Liver (tissue), 9 donors: ENCODE data around the gene LRMDA. TPM values are rescaled to one million over a fixed set of nuclear protein-coding genes. Genes with fewer than 3 reads are reported as not detected.

Experiments
- DNase-seq: peaks from one replicate; pipeline ENCODE4 v3.0.0-alpha.2; 2017; ENCODE audit warnings: low spot score
- H3K27ac ChIP-seq, 2 donors: one replicate each; pipeline ENCODE4 v1.7.0; 2013; ENCODE audit warnings: inconsistent platforms in 2 of 2, low read length in 2 of 2, control low read depth in 1 of 2, low read depth in 1 of 2, mild to moderate bottlenecking in 1 of 2
- H3K27me3 ChIP-seq, 4 donors: one replicate each; pipeline versions ENCODE4 v1.6.1 to v1.7.0; 2013; ENCODE audit warnings: low read length in 3 of 4, inconsistent platforms in 1 of 4, mild to moderate bottlenecking in 1 of 4, moderate library complexity in 1 of 4; ENCODE audit not compliant: control insufficient read depth in 4 of 4, insufficient read depth in 4 of 4
- H3K36me3 ChIP-seq, 4 donors: one replicate each; pipeline versions ENCODE4 v1.6.1 to v1.7.0; 2013; ENCODE audit warnings: low read length in 3 of 4, mild to moderate bottlenecking in 3 of 4, low read depth in 1 of 4, moderate library complexity in 1 of 4; ENCODE audit not compliant: control insufficient read depth in 4 of 4, insufficient read depth in 3 of 4
- H3K4me1 ChIP-seq, 4 donors: one replicate each; pipeline versions ENCODE4 v1.6.1 to v1.7.0; 2013; ENCODE audit warnings: low read length in 3 of 4, mild to moderate bottlenecking in 3 of 4, moderate library complexity in 1 of 4; ENCODE audit not compliant: control insufficient read depth in 4 of 4, insufficient read depth in 4 of 4
- H3K4me3 ChIP-seq, 3 donors: one replicate each; pipeline versions ENCODE4 v1.6.1 to v1.7.0; 2013; ENCODE audit warnings: low read length in 3 of 3, control low read depth in 1 of 3, low read depth in 1 of 3, mild to moderate bottlenecking in 1 of 3
- H3K9ac ChIP-seq, 2 donors: one replicate each; pipeline ENCODE4 v1.7.0; 2013; ENCODE audit warnings: low read length in 2 of 2, mild to moderate bottlenecking in 2 of 2, moderate library complexity in 2 of 2, control low read depth in 1 of 2, low read depth in 1 of 2
- H3K9me3 ChIP-seq, 4 donors: one replicate each; pipeline versions ENCODE4 v1.6.1 to v1.7.0; 2013; ENCODE audit warnings: low read length in 3 of 4; ENCODE audit not compliant: control insufficient read depth in 4 of 4
- EGR1 ChIP-seq, 2 donors: IDR thresholded peaks; 2 replicates each; pipeline ENCODE4 v1.6.1; 2016 to 2018; ENCODE audit warnings: antibody characterized with exemption in 2 of 2, low read depth in 2 of 2
- FOXA1 ChIP-seq: IDR thresholded peaks from 2 replicates; pipeline ENCODE4 v1.6.1; 2016; ENCODE audit warnings: antibody characterized with exemption
- FOXA2 ChIP-seq: IDR thresholded peaks from 2 replicates; pipeline ENCODE4 v1.6.1; 2016; ENCODE audit warnings: antibody characterized with exemption
- GABPA ChIP-seq, 2 donors: IDR thresholded peaks in 1 of 2; conservative IDR thresholded peaks in 1 of 2; 2 replicates each; pipeline ENCODE4 v1.6.1; 2016; ENCODE audit warnings: antibody characterized with exemption in 2 of 2, mild to moderate bottlenecking in 1 of 2, moderate library complexity in 1 of 2
- HNF4A ChIP-seq, 2 donors: conservative IDR thresholded peaks; 2 replicates each; pipeline ENCODE4 v1.6.1; 2016; ENCODE audit warnings: antibody characterized with exemption in 2 of 2, mild to moderate bottlenecking in 2 of 2
- HNF4G ChIP-seq: IDR thresholded peaks from 2 replicates; pipeline ENCODE4 v1.6.1; 2016; ENCODE audit warnings: antibody characterized with exemption
- JUND ChIP-seq, 2 donors: IDR thresholded peaks; 2 replicates each; pipeline ENCODE4 v1.6.1; 2016; ENCODE audit warnings: antibody characterized with exemption in 2 of 2
- NR2F2 ChIP-seq: IDR thresholded peaks from 2 replicates; pipeline ENCODE4 v1.6.1; 2016; ENCODE audit warnings: antibody characterized with exemption
- RAD21 ChIP-seq, 2 donors: IDR thresholded peaks; 2 replicates each; pipeline ENCODE4 v1.6.1; 2016; ENCODE audit warnings: antibody characterized with exemption in 2 of 2, mild to moderate bottlenecking in 2 of 2
- RXRA ChIP-seq, 2 donors: IDR thresholded peaks; 2 replicates each; pipeline ENCODE4 v1.6.1; 2017 to 2018; ENCODE audit warnings: antibody characterized with exemption in 2 of 2, mild to moderate bottlenecking in 1 of 2
- SP1 ChIP-seq: IDR thresholded peaks from 2 replicates; pipeline ENCODE4 v1.6.1; 2018; ENCODE audit warnings: antibody characterized with exemption, mild to moderate bottlenecking
- TAF1 ChIP-seq: conservative IDR thresholded peaks from 2 replicates; pipeline ENCODE4 v1.6.1; 2016; ENCODE audit warnings: antibody characterized with exemption, mild to moderate bottlenecking
- YY1 ChIP-seq: IDR thresholded peaks from 2 replicates; pipeline ENCODE4 v1.6.1; 2016; ENCODE audit warnings: antibody characterized with exemption, mild to moderate bottlenecking
- WGBS: extraction: QIAGEN DNeasy Blood & Tissue Kit; methylation state at CpG from one replicate; pipeline ENCODE4 v1.1.7; 2013; 5-methylcytosine and 5-hydroxymethylcytosine counted together
- polyA plus RNA-seq, 2 donors: library from polyadenylated mRNA; stranded (reverse) in 1 of 2; unstranded in 1 of 2; fragments of 200-250 nt in 1 of 2; fragments of >200 nt in 1 of 2; fragmentation: Nextera tagmentation in 1 of 2; extraction: Ambion mirVana in 1 of 2; gene quantifications; one replicate each; pipeline versions ENCODE4 v1.2.1 to v1.2.3, GENCODE V29; 2013 to 2015
- total RNA-seq, 2 donors: library from RNA; depleted of rRNA; stranded (reverse); fragments of >200 nt; gene quantifications; one replicate each; pipeline ENCODE4 v1.2.3, GENCODE V29; 2014
- TF ChIP-seq, protein P1 (sequence below): IDR thresholded peaks from 2 replicates; pipeline ENCODE4 v1.6.1; 2016; ENCODE audit warnings: antibody characterized with exemption
- TF ChIP-seq, protein P2 (sequence below): IDR thresholded peaks from 2 replicates; pipeline ENCODE4 v1.6.1; 2016; ENCODE audit warnings: antibody characterized with exemption, mild to moderate bottlenecking
- TF ChIP-seq, protein P3 (sequence below): IDR thresholded peaks from 2 replicates; pipeline ENCODE4 v1.6.1; 2016; ENCODE audit warnings: antibody characterized with exemption
- TF ChIP-seq, protein P4 (sequence below): fragments of 150-350 bp; IDR thresholded peaks from 2 replicates; pipeline ENCODE4 v1.5.1; 2017; ENCODE audit warnings: improper control_type of control experiment, low read depth, low read length; ENCODE audit not compliant: missing input control
- TF ChIP-seq, protein P5 (sequence below): IDR thresholded peaks from 2 replicates; pipeline ENCODE4 v1.6.1; 2016; ENCODE audit warnings: antibody characterized with exemption
- donor health status: healthy.
- donor health status: healthy.
- donor health status: healthy.
- donor health status: healthy.
- donor health status: healthy.

LRMDA gene
- total and polyA plus RNA-seq, 4 donors: 7.9 to 15.8 (median 11.3) TPM

DNA sequence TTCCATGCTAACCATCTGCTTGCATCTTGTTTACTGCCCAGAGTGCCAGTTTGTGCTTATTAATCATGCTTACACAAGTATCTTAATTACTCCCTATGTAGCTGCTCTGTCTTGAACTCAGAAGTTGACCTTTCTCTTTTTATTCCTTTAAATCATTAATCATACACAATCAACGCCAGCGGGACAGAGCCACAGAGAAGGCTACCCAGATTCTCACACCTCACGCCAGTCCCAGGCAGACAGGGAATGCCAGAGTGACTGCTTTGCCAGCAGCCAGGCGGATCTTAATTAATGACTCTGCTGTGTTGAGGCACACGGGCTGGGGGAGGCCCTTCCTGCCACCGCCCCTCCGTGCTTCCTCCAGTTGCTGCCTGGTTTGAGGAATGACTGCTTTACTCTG, 229.4 kb downstream of the LRMDA start (continued):
- TF ChIP-seq, protein P1, sequence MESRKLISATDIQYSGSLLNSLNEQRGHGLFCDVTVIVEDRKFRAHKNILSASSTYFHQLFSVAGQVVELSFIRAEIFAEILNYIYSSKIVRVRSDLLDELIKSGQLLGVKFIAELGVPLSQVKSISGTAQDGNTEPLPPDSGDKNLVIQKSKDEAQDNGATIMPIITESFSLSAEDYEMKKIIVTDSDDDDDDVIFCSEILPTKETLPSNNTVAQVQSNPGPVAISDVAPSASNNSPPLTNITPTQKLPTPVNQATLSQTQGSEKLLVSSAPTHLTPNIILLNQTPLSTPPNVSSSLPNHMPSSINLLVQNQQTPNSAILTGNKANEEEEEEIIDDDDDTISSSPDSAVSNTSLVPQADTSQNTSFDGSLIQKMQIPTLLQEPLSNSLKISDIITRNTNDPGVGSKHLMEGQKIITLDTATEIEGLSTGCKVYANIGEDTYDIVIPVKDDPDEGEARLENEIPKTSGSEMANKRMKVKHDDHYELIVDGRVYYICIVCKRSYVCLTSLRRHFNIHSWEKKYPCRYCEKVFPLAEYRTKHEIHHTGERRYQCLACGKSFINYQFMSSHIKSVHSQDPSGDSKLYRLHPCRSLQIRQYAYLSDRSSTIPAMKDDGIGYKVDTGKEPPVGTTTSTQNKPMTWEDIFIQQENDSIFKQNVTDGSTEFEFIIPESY: no peak

DNA sequence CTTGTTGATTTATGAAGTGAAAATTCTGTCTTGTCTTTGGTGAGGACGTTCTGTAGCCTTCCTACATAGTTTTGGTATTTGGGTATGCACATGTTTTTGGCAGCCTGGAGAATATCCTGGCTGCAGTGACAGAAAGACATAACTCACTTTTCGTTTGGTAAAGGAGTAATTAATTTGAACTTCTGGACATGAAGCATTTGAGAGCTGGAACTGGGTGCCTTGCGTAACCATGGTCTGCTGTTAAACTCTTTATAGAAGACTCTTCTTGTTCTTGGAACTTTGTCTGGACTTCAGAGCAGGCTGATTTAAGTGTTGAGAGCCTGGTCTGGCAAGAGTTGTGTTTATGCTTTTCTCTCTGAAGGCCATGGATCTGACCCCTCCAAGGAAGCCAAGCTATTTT, 231.3 kb downstream of the LRMDA start:
- Histone ChIP-seq H3K27me3 (no peaks in the 10 kb centered on the region), H3K4me1 (peaks cover 9 to 34% (median 13%) of the 10 kb centered on the region in 4 donors), H3K27ac (peak overlapping the region in 1 of 2 donors; percentile 36), H3K9me3 (no peaks in the 10 kb centered on the region), H3K4me3 (no peak overlapping the region), H3K9ac (no peak overlapping the region), H3K36me3 (peaks cover 0 to 2% (median 0%) of the 10 kb centered on the region in 4 donors)
- TF ChIP-seq YY1 (no peak), FOXA2 (no peak), GABPA (IDR thresholded peaks at IDR 0.05 in 1 of 2, conservative IDR thresholded peaks at IDR 0.05 in 1 of 2) (no peak), RAD21 (IDR thresholded peaks at IDR 0.05) (no peak), HNF4G (no peak), TAF1 (no peak), FOXA1 (no peak), SP1 (peak; percentile 41), RXRA (IDR thresholded peaks at IDR 0.05) (peak in 1 of 2 donors; percentile 27), JUND (IDR thresholded peaks at IDR 0.05) (no peak), HNF4A (conservative IDR thresholded peaks at IDR 0.05) (no peak), NR2F2 (peak; percentile 93), EGR1 (IDR thresholded peaks at IDR 0.05; ENCODE audit: low read depth in 2 of 2) (no peak)
- TF ChIP-seq, protein P2, sequence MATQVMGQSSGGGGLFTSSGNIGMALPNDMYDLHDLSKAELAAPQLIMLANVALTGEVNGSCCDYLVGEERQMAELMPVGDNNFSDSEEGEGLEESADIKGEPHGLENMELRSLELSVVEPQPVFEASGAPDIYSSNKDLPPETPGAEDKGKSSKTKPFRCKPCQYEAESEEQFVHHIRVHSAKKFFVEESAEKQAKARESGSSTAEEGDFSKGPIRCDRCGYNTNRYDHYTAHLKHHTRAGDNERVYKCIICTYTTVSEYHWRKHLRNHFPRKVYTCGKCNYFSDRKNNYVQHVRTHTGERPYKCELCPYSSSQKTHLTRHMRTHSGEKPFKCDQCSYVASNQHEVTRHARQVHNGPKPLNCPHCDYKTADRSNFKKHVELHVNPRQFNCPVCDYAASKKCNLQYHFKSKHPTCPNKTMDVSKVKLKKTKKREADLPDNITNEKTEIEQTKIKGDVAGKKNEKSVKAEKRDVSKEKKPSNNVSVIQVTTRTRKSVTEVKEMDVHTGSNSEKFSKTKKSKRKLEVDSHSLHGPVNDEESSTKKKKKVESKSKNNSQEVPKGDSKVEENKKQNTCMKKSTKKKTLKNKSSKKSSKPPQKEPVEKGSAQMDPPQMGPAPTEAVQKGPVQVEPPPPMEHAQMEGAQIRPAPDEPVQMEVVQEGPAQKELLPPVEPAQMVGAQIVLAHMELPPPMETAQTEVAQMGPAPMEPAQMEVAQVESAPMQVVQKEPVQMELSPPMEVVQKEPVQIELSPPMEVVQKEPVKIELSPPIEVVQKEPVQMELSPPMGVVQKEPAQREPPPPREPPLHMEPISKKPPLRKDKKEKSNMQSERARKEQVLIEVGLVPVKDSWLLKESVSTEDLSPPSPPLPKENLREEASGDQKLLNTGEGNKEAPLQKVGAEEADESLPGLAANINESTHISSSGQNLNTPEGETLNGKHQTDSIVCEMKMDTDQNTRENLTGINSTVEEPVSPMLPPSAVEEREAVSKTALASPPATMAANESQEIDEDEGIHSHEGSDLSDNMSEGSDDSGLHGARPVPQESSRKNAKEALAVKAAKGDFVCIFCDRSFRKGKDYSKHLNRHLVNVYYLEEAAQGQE: no peak
- TF ChIP-seq, protein P3, sequence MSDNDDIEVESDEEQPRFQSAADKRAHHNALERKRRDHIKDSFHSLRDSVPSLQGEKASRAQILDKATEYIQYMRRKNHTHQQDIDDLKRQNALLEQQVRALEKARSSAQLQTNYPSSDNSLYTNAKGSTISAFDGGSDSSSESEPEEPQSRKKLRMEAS: no peak
- TF ChIP-seq, protein P1: no peak
- TF ChIP-seq, protein P4, sequence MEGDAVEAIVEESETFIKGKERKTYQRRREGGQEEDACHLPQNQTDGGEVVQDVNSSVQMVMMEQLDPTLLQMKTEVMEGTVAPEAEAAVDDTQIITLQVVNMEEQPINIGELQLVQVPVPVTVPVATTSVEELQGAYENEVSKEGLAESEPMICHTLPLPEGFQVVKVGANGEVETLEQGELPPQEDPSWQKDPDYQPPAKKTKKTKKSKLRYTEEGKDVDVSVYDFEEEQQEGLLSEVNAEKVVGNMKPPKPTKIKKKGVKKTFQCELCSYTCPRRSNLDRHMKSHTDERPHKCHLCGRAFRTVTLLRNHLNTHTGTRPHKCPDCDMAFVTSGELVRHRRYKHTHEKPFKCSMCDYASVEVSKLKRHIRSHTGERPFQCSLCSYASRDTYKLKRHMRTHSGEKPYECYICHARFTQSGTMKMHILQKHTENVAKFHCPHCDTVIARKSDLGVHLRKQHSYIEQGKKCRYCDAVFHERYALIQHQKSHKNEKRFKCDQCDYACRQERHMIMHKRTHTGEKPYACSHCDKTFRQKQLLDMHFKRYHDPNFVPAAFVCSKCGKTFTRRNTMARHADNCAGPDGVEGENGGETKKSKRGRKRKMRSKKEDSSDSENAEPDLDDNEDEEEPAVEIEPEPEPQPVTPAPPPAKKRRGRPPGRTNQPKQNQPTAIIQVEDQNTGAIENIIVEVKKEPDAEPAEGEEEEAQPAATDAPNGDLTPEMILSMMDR: no peak
- TF ChIP-seq, protein P5, sequence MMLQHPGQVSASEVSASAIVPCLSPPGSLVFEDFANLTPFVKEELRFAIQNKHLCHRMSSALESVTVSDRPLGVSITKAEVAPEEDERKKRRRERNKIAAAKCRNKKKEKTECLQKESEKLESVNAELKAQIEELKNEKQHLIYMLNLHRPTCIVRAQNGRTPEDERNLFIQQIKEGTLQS: no peak
- no peak for DNase-seq
- 59% methylated on average over 3 of the region's 3 CpGs for WGBS
